Activated CD4-positive, alpha-beta T cell treated with anti-CD3 and anti-CD28 coated beads, Interleukin-2, amount 50 U/mL, for 24 hours (primary cell): ENCODE data around the gene ACSL3.
"Not testable (repeated sequence)": the region's sequence is repeated elsewhere in the genome, so short reads cannot be mapped to it uniquely, and the experiment has no call there.

Source experiments
- DNase-seq, 2 donors: peaks; one replicate each; pipeline ENCODE4 v3.0.0-alpha.2; 2020; ENCODE audit warnings: low read depth in 1 of 2, low spot score in 1 of 2

The ACSL3 gene

DNA sequence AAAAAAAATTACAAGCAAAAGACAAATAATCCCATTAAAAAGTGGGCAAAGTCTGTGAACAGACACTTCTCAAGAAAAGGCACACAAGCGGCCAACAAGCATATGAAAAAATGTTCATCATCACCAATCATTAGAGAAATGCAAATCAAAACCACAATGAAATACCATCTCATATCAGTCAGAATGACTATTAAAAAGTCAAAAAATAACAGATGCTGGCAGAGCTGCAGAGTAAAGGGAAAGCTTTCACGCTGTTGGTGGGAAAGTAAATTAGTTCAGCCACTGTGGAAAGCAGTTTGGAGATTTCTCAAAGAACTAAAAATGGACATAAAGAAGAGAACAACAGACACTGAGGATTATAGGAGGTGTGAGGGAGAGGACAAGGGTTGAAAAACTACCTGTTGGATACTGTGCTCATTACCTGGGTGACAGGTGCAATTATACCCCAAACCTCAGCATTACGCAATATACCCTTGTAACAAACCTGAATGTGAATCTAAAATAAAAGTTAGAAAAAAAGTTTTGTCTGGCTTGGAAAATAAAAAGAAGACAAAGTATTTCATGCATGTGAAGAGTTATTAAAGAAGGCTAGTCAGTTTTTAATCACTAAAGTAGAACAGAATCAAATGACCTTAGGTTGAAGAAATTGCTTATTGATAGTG is 8.7 kb upstream of the ACSL3 start:
- DNase-seq, result no peak

DNA sequence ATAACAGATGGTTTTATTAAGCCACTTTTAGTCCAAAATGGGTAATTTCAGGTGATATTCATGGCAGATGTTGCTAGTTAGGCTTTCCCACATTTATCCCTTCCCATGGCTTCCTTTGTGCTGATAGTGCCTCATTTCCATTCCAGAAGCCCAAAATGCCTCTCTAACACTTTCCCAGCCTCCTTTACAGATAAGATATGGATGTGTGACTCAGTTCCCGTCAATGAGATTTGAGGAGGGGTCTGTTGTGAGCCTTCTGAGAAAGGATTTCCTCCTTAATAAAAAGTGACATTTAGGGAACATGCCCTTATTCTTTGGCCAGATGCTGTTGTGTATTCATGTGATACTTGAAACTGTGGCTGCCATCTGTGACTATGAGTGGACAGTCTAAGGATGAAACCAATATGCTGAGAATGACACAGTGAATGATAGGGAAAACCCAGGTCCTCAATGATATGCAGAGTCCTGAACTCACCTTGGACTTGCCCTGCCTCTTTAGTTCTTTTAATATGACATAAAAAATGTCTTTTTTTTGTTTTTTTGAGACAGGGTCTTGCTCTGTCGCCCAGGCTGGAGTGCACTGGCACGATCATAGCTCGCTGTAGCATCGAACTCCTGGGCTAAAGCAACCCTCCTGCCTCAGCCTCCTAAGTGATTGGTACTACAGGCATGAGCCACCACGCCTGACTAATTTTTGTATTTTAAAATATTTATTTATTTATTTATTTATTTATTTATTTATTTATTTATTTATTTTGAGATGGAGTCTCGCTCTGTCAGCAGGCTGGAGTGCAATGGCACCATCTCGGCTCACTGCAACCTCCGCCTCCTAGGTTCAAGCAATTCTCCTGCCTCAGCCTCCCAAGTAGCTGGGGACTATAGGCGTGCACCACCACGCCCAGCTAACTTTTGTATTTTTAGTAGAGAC is 5.8 kb upstream of the ACSL3 start:
- no peak for DNase-seq

DNA sequence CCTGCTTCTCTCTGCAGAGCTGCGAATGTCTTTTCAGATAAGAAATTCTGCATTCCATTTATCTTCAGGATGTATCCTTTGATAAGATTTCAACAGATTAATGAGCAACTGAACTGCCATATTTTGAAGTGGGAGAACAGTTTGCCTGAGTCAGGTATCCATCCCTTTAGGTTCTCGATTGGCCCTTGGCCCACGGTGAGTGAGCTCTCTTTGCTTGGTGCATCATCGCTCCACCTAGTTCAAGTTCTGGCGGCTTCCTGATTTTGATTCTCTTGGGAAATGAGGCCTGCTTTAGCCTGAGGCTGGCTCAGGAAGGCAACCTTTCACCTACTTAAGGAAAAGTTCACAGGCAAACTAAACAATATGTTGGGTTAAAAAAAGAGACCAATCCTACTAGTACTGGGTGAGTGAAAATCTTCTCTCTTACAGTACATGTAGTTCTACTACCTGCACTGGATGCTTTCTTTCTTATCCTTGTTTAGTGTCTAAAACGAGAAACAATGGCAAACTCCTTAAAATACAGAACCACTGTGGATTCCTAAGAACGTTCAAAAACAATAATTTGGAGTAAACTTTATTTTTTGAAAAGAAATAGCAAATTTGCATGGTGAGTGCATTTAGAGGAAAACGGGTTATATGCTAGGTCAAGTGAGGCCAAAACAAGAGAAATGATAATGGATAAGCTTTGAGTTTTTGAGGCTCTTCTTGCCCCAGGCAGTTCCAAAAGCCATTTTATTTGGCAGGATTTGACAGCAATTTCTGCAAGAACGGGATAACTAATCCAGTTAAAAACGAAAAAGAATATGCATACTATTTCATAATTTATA is 837 bp upstream of the ACSL3 start:
- no peak for DNase-seq

DNA sequence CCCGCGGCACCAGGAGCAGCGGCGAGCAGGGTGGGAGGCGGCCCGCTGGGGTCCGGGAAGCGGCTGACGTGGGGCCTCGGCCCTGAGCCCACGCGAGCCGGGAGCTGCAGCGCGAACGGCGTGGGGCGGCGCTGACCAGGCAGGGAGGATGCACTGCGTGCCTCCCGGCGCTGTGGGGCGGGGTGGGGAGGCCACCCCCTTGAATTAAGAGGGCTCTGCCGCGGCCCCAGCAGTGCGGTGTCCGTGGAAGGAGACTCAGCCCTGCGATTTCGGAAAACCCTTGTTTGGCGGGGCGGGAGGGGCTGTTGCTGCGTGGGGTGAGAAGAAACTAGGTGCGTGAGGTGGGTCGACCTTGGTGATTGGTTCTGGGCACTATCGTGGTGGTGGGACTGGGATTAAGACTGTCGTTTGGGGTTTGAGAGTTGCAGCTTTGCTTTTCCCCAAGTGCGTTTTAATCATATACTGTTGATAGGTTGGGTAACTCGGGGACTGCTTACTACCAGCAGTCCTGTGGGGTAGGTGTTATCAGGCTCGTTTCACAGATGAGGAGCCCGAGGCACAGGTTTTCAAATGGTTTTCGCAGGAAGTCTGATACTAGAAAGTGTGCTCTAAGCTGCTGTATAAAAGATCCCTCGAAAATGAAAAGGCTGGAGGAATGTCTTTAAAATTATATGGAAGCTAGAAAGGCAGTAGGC is 722 bp downstream of the ACSL3 start:
- peak; percentile 11 to 24 for DNase-seq

DNA sequence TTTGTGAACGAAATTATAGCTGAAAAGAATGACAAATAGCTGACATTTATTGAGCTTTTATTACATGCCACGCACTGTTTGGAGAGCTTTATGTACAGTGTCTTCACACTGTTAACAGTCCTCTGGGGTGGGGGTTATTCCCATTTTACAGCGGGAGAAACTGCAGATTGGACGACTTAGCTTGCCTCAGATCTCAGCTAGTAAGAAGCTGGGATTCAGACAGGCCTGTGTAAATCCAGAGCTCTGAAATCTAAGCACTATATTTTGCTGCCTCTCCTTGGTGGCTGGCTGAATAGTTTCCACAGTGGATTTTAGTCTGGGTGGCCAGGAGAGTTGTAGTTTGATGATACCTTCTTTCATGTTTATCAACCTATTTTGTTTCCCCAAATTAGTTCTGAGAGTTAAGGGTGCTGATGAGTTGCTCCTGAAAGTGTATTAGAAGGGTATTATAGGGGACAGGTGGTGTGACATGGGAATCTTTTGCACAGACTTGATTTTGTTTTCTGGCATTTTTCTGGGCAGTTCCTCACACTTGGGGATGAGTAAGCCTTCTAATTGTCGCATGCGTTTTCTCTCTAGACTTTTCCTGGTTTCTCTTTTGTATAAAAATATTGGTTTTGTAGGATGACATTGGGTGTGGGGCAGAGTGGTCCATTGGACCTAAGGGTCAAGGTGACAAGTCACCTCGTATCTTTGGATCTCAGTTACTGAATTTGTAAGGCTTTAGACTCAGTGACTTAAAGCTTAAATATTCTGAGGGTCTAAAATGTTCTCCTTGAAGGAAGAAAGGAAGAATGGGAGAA is 1.5 kb downstream of the ACSL3 start:
- DNase-seq, result no peak

DNA sequence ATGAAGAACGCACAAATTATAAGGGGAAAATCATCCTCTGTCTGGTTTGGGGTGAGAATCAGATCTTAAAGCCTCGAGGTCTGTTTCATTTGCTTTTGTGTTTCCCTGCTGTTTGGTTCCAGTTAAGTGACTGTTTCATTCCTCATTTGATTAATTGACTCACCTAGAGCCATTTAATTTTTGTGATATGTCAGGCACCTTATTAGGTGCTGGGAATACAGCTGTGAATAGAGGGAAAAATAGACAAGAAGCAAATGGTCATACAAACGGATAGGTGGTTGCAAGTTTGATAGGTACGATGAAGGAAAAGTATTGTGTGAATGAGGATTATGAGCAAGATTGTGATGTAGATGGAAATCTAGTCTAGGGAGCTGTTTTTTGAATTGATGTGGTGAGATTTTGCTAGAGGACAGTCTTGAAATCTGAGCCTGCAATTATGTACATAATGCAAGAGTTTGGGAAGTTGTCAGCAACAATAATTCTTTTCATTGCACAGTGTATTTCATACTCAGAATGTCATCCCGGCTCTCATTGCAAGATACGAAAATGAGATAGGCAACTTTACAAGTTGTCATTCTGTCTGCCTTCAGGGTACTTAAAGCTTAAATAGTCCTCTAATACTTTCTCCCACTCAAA is 2.2 kb downstream of the ACSL3 start:
- DNase-seq, result no peak

DNA sequence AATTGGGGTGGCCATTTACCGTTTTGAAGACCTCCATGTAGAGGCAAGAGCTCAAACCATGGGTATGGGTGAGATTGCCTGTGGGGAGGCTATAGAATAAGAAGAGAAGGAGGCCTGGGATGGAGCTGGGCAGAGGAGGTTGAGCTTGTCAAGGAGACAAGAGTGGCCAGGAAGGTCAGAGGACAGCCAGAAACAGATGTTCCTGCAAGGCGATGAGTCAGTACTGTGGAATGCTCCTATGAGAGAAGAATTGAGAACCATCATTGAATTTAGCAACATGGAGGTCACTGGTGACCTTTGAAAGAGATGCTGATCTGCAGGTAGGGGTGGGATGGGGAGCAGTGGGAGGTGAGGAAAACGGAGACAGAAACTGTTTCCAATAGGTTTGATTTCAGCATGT is 3.5 kb downstream of the ACSL3 start:
- no peak for DNase-seq

DNA sequence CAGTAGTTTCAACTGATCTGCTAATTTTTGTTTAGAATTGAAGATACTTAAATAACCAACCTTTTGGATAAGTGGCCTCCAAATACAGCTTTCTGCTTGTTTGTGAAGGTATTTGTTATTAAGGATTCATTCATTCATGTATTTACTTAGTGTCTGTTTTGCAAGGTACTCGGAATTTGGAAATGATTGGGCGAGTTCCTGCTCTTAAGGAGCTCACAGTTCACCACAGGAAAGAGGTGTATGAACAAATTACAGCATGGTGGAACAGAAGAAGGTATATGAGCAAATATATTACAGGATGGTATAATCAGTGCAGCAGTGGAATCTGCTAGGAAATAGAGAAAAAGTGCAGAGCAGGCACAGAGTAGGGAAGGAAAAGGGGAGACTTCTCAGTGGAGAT is 4.5 kb downstream of the ACSL3 start:
- DNase-seq, result no peak

DNA sequence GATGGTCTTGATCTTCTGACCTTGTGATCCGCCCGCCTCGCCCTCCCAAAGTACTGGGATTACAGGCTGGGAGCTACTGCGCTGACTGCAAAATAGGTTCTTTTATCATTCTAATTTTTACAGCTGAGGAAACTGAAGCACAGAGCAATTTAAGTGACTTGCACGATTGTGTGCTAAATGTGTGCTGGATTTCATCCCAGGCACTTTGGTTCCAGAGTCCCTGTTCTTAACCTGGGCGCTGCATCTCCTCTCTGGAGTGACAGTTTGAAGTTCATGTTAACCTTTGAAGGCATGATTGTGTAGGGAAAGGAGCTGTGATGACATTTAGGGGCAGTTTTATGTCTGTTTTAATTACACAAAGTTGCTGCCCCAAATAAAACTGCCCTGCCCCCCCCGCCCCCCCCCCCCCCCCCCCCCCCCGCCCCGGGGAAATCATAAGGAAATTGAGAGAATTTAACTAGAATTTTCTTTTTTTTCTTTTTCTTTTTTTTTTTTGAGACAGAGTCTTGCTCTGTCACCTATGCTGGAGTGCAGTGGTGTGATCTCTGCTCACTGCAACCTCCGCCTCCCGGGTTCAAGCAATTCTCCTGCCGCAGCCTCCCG is 5.6 kb downstream of the ACSL3 start:
- DNase-seq, result no peak

DNA sequence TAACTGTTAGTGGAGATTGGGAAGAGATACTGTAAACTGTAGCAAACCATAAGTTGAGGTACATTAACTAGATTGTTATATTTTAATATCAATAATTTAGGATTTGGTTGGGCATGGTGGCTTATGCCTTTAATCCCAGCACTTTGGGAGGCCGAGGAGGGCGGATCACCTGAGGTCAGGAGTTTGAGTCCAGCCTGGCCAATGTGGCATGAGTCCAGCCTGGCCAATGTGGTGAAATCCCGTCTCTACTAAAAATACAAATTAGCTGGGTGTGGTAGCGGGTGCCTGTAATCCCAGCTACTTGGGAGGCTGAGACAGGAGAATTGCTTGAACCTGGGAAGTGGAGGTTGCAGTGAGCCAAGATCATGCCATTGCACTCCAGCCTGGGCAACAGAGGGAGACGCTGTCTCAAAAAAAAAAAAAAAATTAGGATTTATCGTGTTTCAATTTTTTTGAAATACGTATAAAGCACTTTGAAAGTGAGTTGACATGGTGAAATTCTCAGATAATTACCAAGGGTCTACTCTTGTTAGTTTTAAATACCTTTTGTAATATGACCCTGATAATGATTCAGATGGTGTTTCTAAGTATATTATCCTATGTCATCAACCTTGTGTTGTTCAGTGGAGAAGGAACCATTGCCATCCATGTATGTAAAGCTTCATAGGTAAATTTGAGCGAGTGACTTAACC is 7.9 kb downstream of the ACSL3 start:
- not testable (repeated sequence) for DNase-seq

DNA sequence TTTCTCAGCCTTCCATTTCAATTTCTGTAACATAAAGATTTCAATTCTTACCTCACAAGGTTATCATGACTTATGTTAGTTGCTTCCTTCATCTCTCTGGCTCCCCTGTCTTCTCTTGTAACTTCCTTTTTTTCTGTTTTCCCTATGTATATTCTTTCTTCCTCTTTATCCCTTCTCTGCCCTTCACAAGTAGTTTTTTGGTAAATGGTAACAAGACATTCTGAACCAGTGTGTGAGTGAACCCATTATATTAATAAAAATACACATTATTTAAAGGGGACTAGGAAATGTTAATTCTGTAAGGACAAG is 8.4 kb downstream of the ACSL3 start:
- no peak for DNase-seq

DNA sequence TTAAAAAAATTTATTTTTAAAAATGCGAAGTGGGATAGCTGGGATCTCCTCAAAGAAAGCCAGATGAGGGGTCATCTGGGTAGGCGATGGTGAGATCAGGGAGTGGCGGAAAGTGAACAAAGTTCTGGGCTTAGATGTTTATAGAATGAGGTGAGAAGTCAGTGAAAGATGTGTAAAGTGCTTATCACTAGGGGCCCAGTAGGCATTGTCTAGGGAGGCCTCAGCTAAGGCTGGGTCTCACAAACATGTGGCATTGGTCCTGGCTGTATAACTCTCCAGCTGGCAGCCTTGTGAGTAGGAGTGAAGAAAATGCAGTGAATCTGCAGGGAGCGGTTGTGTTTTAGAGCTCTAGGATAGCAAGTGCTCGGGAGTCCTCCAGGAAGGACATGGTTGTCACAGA is 10.5 kb downstream of the ACSL3 start:
- DNase-seq, result no peak

DNA sequence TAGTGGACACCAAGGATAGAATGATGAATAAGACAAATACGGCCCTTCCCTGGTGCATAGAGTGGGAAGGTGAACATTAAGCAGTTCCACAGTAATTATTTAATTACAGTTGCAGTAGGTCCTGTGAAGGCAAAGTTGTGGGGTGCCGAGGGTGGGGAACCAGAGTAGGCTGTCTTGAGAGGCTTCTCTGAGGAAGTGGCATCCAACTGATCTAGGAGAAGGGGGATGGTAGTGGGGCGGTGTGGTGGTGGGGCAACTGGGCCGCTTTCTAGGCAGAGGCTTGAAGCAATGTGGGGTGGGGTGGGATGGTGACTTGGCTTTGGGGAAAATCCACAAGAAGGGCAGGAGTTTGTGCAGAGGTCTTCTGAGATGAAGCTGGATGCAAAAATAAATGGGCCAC is 11.7 kb downstream of the ACSL3 start:
- DNase-seq, result no peak

DNA sequence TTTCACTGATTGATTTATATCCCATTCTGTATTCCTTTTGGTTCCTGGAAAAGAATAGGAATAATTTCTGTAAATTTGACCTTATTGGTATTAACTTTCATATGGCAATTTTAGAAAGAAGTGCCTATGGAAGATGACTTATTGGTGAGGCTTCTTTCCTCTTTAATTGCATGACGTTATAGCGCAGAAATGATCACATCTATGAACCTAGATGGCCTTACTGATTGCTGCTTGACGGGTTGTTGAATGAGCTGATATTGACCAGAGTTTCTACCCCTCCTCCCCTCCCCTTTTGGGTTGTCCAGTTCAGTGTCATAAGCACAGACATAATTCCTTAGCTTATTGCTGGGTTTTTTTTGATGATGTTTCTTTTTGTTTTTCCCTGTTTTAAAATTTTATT is 14.6 kb downstream of the ACSL3 start:
- DNase-seq, result no peak

DNA sequence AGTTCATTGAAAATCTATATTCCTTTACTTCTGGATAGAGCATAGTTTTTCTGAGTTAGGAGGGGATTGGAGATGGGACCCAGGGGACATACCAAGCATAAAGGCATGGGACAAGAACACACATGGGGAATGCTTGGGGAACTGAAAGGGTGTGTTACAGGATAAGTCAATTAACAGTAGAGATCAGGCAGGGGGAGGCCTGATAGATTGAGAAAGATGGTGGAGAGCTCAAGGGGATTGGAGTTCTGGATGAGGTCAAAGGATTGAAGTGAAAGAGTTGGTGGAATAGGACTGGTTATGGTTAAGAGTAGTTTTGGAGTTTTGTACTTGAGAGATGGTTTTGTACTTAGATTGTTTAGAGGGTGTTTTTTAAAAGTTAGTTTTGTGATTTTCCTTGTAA is 16.1 kb downstream of the ACSL3 start:
- no peak for DNase-seq

DNA sequence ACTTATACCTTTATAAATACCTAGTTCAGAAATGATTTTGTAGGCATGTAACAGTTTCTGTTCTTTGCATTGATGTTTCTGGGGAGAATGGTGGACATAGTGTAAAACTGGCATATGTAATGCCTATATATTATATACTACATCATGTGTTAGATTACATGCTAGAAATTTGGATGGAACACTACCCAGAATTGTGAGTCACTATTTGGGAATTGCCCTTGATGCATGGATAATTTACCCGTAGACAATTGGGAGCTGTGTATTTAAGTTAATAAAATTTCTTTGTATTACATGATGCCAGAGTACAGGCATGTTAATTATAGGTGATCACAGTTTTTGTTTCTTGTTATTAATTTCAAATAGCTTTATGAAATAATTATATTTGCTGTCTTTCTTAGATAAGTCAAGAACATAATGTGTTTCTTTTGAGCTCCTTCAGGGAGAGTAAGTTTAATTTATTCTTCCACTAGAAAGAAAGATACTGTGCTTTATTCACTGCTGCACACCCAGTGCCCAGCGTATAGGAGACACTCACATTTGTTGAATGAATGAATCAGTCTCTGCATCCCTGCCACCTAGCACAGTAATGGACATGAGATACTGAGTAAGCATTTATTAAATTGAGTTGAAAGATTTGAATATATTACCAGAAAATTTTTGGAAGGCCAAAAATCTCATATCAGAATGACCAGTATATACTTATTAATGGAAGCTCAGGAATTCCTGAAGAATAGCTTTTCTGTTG is 16.9 kb downstream of the ACSL3 start:
- no peak for DNase-seq

DNA sequence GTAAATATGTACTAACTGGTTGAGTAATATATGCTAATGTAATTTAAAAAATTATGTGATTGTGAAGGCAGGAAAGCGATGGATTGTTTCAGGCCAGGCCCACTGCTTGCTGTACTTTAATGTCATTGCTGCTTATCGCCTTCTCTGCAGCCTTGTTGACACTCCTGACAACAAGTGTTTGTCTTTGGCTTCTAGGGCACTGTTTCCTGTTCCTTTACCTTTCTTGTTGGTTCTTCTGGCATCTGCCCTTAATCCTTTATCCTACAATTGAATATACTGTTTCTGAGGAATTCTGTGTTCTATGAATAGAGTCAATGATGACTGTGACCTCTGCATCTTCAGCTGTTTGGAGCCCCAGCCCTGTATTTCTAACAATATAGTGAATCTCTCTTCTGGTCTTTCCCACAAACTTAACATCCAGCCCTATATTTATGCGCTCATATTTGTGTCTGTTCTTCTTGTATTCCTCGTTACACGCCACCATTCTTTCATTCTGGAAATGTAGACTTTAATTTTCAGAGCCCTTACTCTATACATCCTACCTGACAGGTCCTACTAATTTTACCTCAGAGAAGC is 17.6 kb downstream of the ACSL3 start:
- DNase-seq, result no peak
